ENCODE data around the gene DHRS7.

DHRS7 gene

GRCh38 chr14:60154671-60155070, 10.5 kb downstream of the DHRS7 start:
- in situ Hi-C loops (cut with HindIII; ENCODE audit: low pct_ligation_motif_present, low sequenced_read_pairs), result loop anchor here (25.0 kb wide), 1 partner anchor 192 kb away; no protein-coding TSS in a partner anchor
- H3K36me3 ChIP-seq (replicated peaks), result no peaks in the 10 kb centered on the region
- no peak overlapping the region for H3K4me3 ChIP-seq (ENCODE audit: low read depth, low read length)

GRCh38 chr14:60153991-60154390, 11.2 kb downstream of the DHRS7 start:
- Histone ChIP-seq H3K36me3 (replicated peaks) (no peaks in the 10 kb centered on the region), H3K27me3 (replicated peaks) (no peaks in the 10 kb centered on the region), H3K4me3 (ENCODE audit: low read depth, low read length) (no peak overlapping the region), H3K27ac (no peak overlapping the region)
- in situ Hi-C loops (cut with HindIII; ENCODE audit: low pct_ligation_motif_present, low sequenced_read_pairs), result loop anchor here (25.0 kb wide), 1 partner anchor 192 kb away; no protein-coding TSS in a partner anchor
- DNase-seq, result no peak
- no peak for TF ChIP-seq CTCF (IDR thresholded peaks at IDR 0.05; ENCODE audit: low read depth, low read length, missing control alignments)

More at GRCh38 chr14:60154671-60155070, 10.5 kb downstream of the DHRS7 start:
- no peak for TF ChIP-seq CTCF (IDR thresholded peaks at IDR 0.05; ENCODE audit: low read depth, low read length, missing control alignments)
- DNase-seq, result no peak
- Histone ChIP-seq H3K27ac (no peak overlapping the region), H3K27me3 (replicated peaks) (no peaks in the 10 kb centered on the region)

GRCh38 chr14:60151715-60152114, 13.5 kb downstream of the DHRS7 start:
- Histone ChIP-seq H3K36me3 (replicated peaks) (no peaks in the 10 kb centered on the region), H3K27ac (peak overlapping the region; percentile 53), H3K27me3 (replicated peaks) (no peaks in the 10 kb centered on the region), H3K4me3 (ENCODE audit: low read depth, low read length) (no peak overlapping the region)
- in situ Hi-C loops (cut with HindIII; ENCODE audit: low pct_ligation_motif_present, low sequenced_read_pairs), result loop anchor here (25.0 kb wide), 1 partner anchor 189 kb away; no protein-coding TSS in a partner anchor
- DNase-seq, result peak; percentile 93
- no peak for TF ChIP-seq CTCF (IDR thresholded peaks at IDR 0.05; ENCODE audit: low read depth, low read length, missing control alignments)

GRCh38 chr14:60134702-60135101, 30.5 kb downstream of the DHRS7 start:
- Histone ChIP-seq H3K4me3 (ENCODE audit: low read depth, low read length) (no peak overlapping the region), H3K36me3 (replicated peaks) (peaks cover 4% of the 10 kb centered on the region), H3K27me3 (replicated peaks) (no peaks in the 10 kb centered on the region), H3K27ac (no peak overlapping the region)
- in situ Hi-C loops (cut with HindIII; ENCODE audit: low pct_ligation_motif_present, low sequenced_read_pairs), result no loop called here
- no peak for DNase-seq
- TF ChIP-seq CTCF (IDR thresholded peaks at IDR 0.05; ENCODE audit: low read depth, low read length, missing control alignments), result no peak

GRCh38 chr14:60133487-60133886, 31.7 kb downstream of the DHRS7 start:
- DNase-seq, result no peak
- Histone ChIP-seq H3K36me3 (replicated peaks) (peaks cover 6% of the 10 kb centered on the region), H3K27ac (no peak overlapping the region), H3K27me3 (replicated peaks) (no peaks in the 10 kb centered on the region), H3K4me3 (ENCODE audit: low read depth, low read length) (no peak overlapping the region)
- no peak for TF ChIP-seq CTCF (IDR thresholded peaks at IDR 0.05; ENCODE audit: low read depth, low read length, missing control alignments)
- in situ Hi-C loops (cut with HindIII; ENCODE audit: low pct_ligation_motif_present, low sequenced_read_pairs), result no loop called here

GRCh38 chr14:60125918-60126317, 39.3 kb downstream of the DHRS7 start:
- no peak for TF ChIP-seq CTCF (IDR thresholded peaks at IDR 0.05; ENCODE audit: low read depth, low read length, missing control alignments)
- no peak for DNase-seq
- Histone ChIP-seq H3K4me3 (ENCODE audit: low read depth, low read length) (no peak overlapping the region), H3K36me3 (replicated peaks) (peaks cover 56% of the 10 kb centered on the region), H3K27me3 (replicated peaks) (no peaks in the 10 kb centered on the region), H3K27ac (no peak overlapping the region)
- in situ Hi-C loops (cut with HindIII; ENCODE audit: low pct_ligation_motif_present, low sequenced_read_pairs), result no loop called here

All from brain microvascular endothelial cell (primary cell).